ENCODE measurements around the gene GNPDA2. TPM values are rescaled to one million over a fixed set of nuclear protein-coding genes. Genes with fewer than 3 reads are reported as not detected.

GNPDA2 gene
- total RNA-seq, 1 donor from 2014 or later, result 10.2 TPM

Other genes with a start within 250 kb of the GNPDA2 start
- gene YIPF7, start 74.9 kb downstream of the GNPDA2 start, total RNA-seq, result 1.4 TPM
- gene GUF1, start 48.1 kb downstream of the GNPDA2 start, total RNA-seq, result 21.9 TPM